OCI-M2 (cell line): ENCODE data around the gene AGBL1.

ENCODE experiments used
- DNase-seq: peaks from one replicate; lab custom pipeline; 2025; ENCODE audit not compliant: unreplicated experiment; lab: John Stamatoyannopoulos, UW

The AGBL1 gene

GRCh38 chr15:86689006-86689405 is 609.3 kb downstream of the AGBL1 start:
- DNase-seq, result no peak

GRCh38 chr15:86690566-86690965 is 610.9 kb downstream of the AGBL1 start:
- no peak for DNase-seq

- DNase-seq, result no peak
Observed at GRCh38 chr15:86691091-86691663, 611.5 kb downstream of the AGBL1 start.

GRCh38 chr15:86700864-86701610 is 621.4 kb downstream of the AGBL1 start:
- DNase-seq, result no peak

GRCh38 chr15:86701611-86701963 is 621.9 kb downstream of the AGBL1 start:
- no peak for DNase-seq

GRCh38 chr15:86706813-86707212 is 627.1 kb downstream of the AGBL1 start:
- DNase-seq, result no peak

- no peak for DNase-seq
Observed at GRCh38 chr15:86711476-86711875, 631.8 kb downstream of the AGBL1 start.

GRCh38 chr15:86714241-86714640 is 634.6 kb downstream of the AGBL1 start:
- DNase-seq, result no peak

- no peak for DNase-seq
Observed at GRCh38 chr15:86725628-86726027, 646.0 kb downstream of the AGBL1 start.

- DNase-seq, result no peak
Observed at GRCh38 chr15:86735247-86736040, 655.8 kb downstream of the AGBL1 start.

- no peak for DNase-seq
Observed at GRCh38 chr15:86741917-86742316, 662.2 kb downstream of the AGBL1 start.

- DNase-seq, result no peak
Observed at GRCh38 chr15:86743283-86743903, 663.7 kb downstream of the AGBL1 start.

- no peak for DNase-seq
Observed at GRCh38 chr15:86744198-86744780, 664.6 kb downstream of the AGBL1 start.

GRCh38 chr15:86751116-86751515 is 671.4 kb downstream of the AGBL1 start:
- no peak for DNase-seq

- no peak for DNase-seq
Observed at GRCh38 chr15:86754846-86755245, 675.2 kb downstream of the AGBL1 start.

- DNase-seq, result no peak
Observed at GRCh38 chr15:86756688-86757087, 677.0 kb downstream of the AGBL1 start.

GRCh38 chr15:86759800-86760523 is 680.3 kb downstream of the AGBL1 start:
- no peak for DNase-seq

- no peak for DNase-seq
Observed at GRCh38 chr15:86762874-86763273, 683.2 kb downstream of the AGBL1 start.

GRCh38 chr15:86764021-86764420 is 684.4 kb downstream of the AGBL1 start:
- no peak for DNase-seq

GRCh38 chr15:86765281-86765680 is 685.6 kb downstream of the AGBL1 start:
- no peak for DNase-seq
